Ectodermal cell (in vitro differentiated cells): ENCODE measurements around the gene KLHL29.

Experiments used
- H3K27ac ChIP-seq: 2 replicates; pipeline ENCODE4 v1.7.0; 2013; ENCODE audit warnings: mild to moderate bottlenecking, low read depth, low read length; ENCODE audit not compliant: insufficient read depth, poor library complexity, severe bottlenecking
- H3K27me3 ChIP-seq: 2 replicates; pipeline ENCODE4 v1.7.0; 2013; ENCODE audit warnings: mild to moderate bottlenecking, low read length; ENCODE audit not compliant: insufficient read depth, control insufficient read depth, poor library complexity, severe bottlenecking
- H3K36me3 ChIP-seq: one replicate; pipeline ENCODE4 v1.7.0; 2013; ENCODE audit warnings: low read length; ENCODE audit not compliant: control insufficient read depth, insufficient read depth
- H3K4me1 ChIP-seq: one replicate; pipeline ENCODE4 v1.7.0; 2013; ENCODE audit warnings: low read length; ENCODE audit not compliant: control insufficient read depth, insufficient read depth
- H3K4me3 ChIP-seq: 2 replicates; pipeline ENCODE4 v1.7.0; 2013; ENCODE audit warnings: low read depth, low read length, control low read depth; ENCODE audit not compliant: insufficient read depth
- H3K9me3 ChIP-seq: 2 replicates; pipeline ENCODE4 v1.7.0; 2013; ENCODE audit warnings: mild to moderate bottlenecking, low read length, moderate library complexity; ENCODE audit not compliant: control insufficient read depth
- WGBS, 2 experiments: methylation state at CpG; one replicate each; pipeline ENCODE4 v1.1.7; 2013; ENCODE audit warnings: missing lambda C conversion rate in 2 of 2; 5-methylcytosine and 5-hydroxymethylcytosine counted together

KLHL29 gene

DNA sequence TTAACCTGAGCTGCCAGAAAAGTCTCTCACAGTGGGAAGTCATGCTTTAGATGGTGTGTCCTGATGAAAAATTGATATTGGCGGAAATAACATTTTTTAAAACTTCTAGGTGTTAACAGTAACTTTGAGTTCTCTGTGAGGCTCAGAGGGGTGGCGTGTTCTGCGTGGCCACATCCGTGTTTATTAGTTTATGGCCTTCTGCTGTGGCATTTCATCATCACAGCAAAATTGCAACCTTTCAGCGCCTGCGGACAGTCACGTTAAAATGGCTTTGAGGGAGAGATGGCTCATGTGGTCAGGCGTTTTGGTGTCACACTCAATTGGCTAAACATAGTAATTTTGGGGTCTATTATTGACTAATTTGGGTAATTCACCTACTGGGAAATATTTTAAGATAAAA lies 42.4 kb downstream of the KLHL29 start:
- 96% methylated on average over 8 of the region's 8 CpGs for WGBS, 2 experiments
- Histone ChIP-seq H3K27ac (no peak overlapping the region), H3K4me1 (peaks cover 9% of the 10 kb centered on the region), H3K36me3 (no peaks in the 10 kb centered on the region), H3K9me3 (no peaks in the 10 kb centered on the region), H3K27me3 (no peaks in the 10 kb centered on the region), H3K4me3 (no peak overlapping the region)

DNA sequence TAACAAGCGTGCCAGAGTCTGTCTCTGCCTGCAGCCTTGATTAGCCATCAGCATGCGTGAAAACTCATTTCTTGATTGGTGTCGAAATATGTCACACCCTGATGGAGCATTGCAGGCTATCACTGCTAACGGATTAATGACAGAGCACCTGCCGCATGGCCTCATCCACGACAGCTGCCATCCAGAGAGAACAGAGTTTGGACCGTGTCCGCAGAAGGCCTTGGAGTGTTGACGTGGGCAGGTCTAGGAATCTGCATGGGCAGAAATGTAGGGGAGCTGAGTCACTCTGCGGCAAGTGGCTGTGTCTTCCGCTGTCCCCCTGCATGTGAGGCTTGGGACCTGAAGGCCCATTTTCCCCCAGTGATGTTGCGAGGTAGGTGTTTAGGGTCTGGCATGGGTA lies 43.0 kb downstream of the KLHL29 start:
- Histone ChIP-seq H3K4me3 (no peak overlapping the region), H3K27ac (no peak overlapping the region), H3K27me3 (no peaks in the 10 kb centered on the region), H3K9me3 (no peaks in the 10 kb centered on the region), H3K4me1 (peaks cover 6% of the 10 kb centered on the region), H3K36me3 (no peaks in the 10 kb centered on the region)
- WGBS, 2 experiments: 85 to 86% methylated on average over 11 to 12 of the region's 12 CpGs

DNA sequence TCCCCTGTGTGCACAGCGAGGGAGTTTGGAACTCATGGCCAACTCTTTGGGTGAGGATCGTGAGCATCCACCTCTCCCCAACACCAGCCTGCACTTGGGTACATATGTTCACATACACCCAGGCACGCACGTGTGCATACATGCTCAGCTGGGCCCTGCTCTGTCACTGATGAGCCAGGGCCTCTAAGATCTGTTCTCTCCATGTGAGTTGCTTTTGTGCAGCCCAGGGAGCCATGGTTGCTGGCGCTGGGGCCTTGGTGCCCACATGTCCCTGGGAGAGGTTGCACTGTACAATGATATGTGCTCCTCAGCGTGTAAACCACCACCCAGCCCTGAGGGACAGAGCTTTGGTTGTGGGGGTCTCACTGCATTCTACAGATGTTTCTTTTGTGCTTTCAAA lies 44.1 kb downstream of the KLHL29 start:
- H3K9me3 ChIP-seq: no peaks in the 10 kb centered on the region
- H3K36me3 ChIP-seq: no peaks in the 10 kb centered on the region
- H3K4me1 ChIP-seq: peaks cover 5% of the 10 kb centered on the region
- H3K27me3 ChIP-seq: no peaks in the 10 kb centered on the region
- no peak overlapping the region for H3K4me3 ChIP-seq
- no peak overlapping the region for H3K27ac ChIP-seq
- 95 to 96% methylated on average over 6 of the region's 6 CpGs for WGBS, 2 experiments

DNA sequence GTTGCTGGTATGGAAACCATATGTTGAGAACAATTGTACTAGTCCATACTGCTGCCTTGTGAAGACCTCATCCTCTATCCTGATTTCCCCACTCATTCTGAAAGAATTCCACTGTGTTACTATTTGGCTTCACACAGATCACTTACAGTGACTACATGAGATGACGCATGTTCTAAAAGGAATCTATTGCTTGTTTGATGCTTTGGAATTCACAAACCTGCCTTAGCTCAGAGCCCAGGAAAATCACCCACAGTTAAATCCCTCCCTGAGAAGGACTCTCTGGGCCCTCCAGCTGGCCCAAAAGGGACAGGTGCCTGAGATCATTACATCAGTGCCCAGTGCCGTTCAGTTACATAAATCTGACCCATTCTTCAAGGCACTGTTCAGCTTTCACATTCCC lies 45.3 kb downstream of the KLHL29 start:
- no peaks in the 10 kb centered on the region for H3K9me3 ChIP-seq

DNA sequence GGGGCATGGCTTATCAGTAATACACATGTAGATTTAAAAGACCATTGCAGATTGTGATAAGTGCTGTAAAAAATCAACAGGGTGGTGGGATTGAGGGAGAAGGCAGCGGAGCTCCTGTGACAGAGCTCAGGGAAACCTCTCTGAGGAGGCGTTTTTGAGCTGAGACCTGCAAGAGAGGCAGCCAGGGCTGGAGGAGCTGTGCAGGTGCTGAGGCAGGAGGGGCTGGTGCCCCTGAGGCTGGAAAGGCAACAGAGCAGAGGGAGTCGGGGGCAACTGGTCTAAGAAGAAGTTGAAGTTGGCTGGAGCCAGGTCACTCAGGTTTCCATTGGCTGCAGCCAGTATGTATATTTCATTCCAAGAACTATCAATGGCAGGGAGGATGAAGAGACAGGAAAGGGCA lies 47.6 kb downstream of the KLHL29 start:
- WGBS, 2 experiments: 84 to 87% methylated on average over 3 of the region's 3 CpGs
- Histone ChIP-seq H3K27me3 (no peaks in the 10 kb centered on the region), H3K4me1 (no peaks in the 10 kb centered on the region), H3K4me3 (no peak overlapping the region), H3K27ac (no peak overlapping the region), H3K36me3 (no peaks in the 10 kb centered on the region), H3K9me3 (no peaks in the 10 kb centered on the region)

More for the DNA sequence above, 45.3 kb downstream of the KLHL29 start:
- H3K27me3 ChIP-seq: no peaks in the 10 kb centered on the region
- no peak overlapping the region for H3K27ac ChIP-seq
- H3K4me1 ChIP-seq: peaks cover 5% of the 10 kb centered on the region
- 94 to 100% methylated on average over 2 of the region's 2 CpGs for WGBS, 2 experiments
- H3K36me3 ChIP-seq: no peaks in the 10 kb centered on the region
- H3K4me3 ChIP-seq: no peak overlapping the region

GRCh38 chr2:23433282-23433681 lies 48.3 kb downstream of the KLHL29 start:
- Histone ChIP-seq H3K27me3 (no peaks in the 10 kb centered on the region), H3K4me3 (no peak overlapping the region), H3K27ac (no peak overlapping the region), H3K36me3 (no peaks in the 10 kb centered on the region), H3K4me1 (no peaks in the 10 kb centered on the region), H3K9me3 (no peaks in the 10 kb centered on the region)
- WGBS, 2 experiments: 94 to 96% methylated on average over 6 of the region's 6 CpGs

- H3K9me3 ChIP-seq: no peaks in the 10 kb centered on the region
- no peak overlapping the region for H3K27ac ChIP-seq
- H3K36me3 ChIP-seq: no peaks in the 10 kb centered on the region
- no peaks in the 10 kb centered on the region for H3K4me1 ChIP-seq
- no peak overlapping the region for H3K4me3 ChIP-seq
- H3K27me3 ChIP-seq: no peaks in the 10 kb centered on the region
- WGBS, 2 experiments: 80 to 86% methylated on average over 6 of the region's 6 CpGs
Observed at GRCh38 chr2:23434721-23435121, 49.7 kb downstream of the KLHL29 start.

GRCh38 chr2:23435250-23436035 lies 50.5 kb downstream of the KLHL29 start:
- no peak overlapping the region for H3K4me3 ChIP-seq
- no peaks in the 10 kb centered on the region for H3K27me3 ChIP-seq
- WGBS, 2 experiments: 92 to 93% methylated on average over 8 to 9 of the region's 9 CpGs
- no peak overlapping the region for H3K27ac ChIP-seq
- no peaks in the 10 kb centered on the region for H3K36me3 ChIP-seq
- no peaks in the 10 kb centered on the region for H3K4me1 ChIP-seq
- no peaks in the 10 kb centered on the region for H3K9me3 ChIP-seq

GRCh38 chr2:23436346-23437098 lies 51.5 kb downstream of the KLHL29 start:
- H3K36me3 ChIP-seq: no peaks in the 10 kb centered on the region
- 70 to 71% methylated on average over 16 of the region's 16 CpGs for WGBS, 2 experiments
- no peaks in the 10 kb centered on the region for H3K27me3 ChIP-seq
- H3K27ac ChIP-seq: no peak overlapping the region
- H3K4me3 ChIP-seq: no peak overlapping the region
- H3K4me1 ChIP-seq: no peaks in the 10 kb centered on the region
- H3K9me3 ChIP-seq: no peaks in the 10 kb centered on the region

GRCh38 chr2:23441414-23441813 lies 56.4 kb downstream of the KLHL29 start:
- H3K27ac ChIP-seq: no peak overlapping the region
- H3K9me3 ChIP-seq: no peaks in the 10 kb centered on the region
- no peaks in the 10 kb centered on the region for H3K36me3 ChIP-seq
- 96 to 100% methylated on average over 1 of the region's 1 CpG for WGBS, 2 experiments
- H3K27me3 ChIP-seq: no peaks in the 10 kb centered on the region
- no peaks in the 10 kb centered on the region for H3K4me1 ChIP-seq
- H3K4me3 ChIP-seq: no peak overlapping the region
